ENCODE measurements around the gene FCMR.

FCMR gene

DNA sequence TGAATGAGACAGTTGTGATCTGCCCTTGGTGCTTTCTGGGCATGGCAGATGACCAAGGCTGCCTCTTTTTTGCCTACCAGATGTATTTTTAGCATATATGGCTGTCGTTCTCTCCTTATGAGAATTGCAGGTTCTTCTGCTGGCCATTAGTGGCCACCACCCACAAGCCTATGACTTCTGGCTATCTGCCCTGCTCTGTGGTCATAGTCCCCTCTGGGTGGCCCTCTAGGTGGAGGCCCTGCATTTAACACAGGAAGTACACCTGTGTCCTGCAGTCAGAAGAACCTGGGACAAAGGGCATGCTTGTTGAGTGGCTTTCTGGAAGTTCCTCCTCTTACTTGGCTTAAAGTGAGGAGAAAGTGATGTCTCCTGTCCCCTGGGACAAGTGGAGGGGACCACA is 42.0 kb upstream of the FCMR start:
- DNase-seq (ENCODE audit: low read depth) = no peak

GRCh38 chr1:206963119-206963712 is 41.5 kb upstream of the FCMR start:
- DNase-seq (ENCODE audit: low read depth) = no peak
- H3K4me3 ChIP-seq (ENCODE audit: low read depth, low read length) = no peak overlapping the region
- no peak for TF ChIP-seq CTCF (IDR thresholded peaks at IDR 0.05; ENCODE audit: low read depth, low read length, missing control alignments)

More for the DNA sequence above, 42.0 kb upstream of the FCMR start:
- TF ChIP-seq CTCF (IDR thresholded peaks at IDR 0.05; ENCODE audit: low read depth, low read length, missing control alignments) = no peak
- no peak overlapping the region for H3K4me3 ChIP-seq (ENCODE audit: low read depth, low read length)

GRCh38 chr1:206962272-206962671 is 40.5 kb upstream of the FCMR start:
- H3K4me3 ChIP-seq (ENCODE audit: low read depth, low read length) = no peak overlapping the region
- no peak for TF ChIP-seq CTCF (IDR thresholded peaks at IDR 0.05; ENCODE audit: low read depth, low read length, missing control alignments)
- no peak for DNase-seq (ENCODE audit: low read depth)

DNA sequence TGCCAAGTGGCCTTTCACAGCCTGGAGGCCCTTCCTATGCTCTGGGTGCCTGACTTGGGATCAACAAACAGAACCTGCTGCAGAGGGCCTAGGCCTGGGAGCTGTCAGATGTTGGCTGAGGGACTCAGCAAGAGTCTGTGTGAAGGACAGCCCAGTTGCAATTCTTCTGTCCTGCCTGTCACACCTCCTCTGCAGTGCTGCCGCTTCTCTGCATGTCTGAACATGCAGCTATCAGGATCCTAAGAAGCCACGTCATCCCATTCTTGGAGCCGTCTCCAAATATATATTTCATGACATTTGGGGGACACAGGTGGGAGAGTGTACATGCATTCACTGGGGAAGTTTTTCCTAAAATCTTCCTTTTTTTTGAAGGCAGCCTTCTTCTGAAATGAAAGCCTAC is 39.9 kb upstream of the FCMR start:
- no peak for DNase-seq (ENCODE audit: low read depth)
- H3K4me3 ChIP-seq (ENCODE audit: low read depth, low read length) = no peak overlapping the region
- TF ChIP-seq CTCF (IDR thresholded peaks at IDR 0.05; ENCODE audit: low read depth, low read length, missing control alignments) = no peak

GRCh38 chr1:206960676-206961386 is 39.1 kb upstream of the FCMR start:
- no peak for DNase-seq (ENCODE audit: low read depth)
- no peak overlapping the region for H3K4me3 ChIP-seq (ENCODE audit: low read depth, low read length)
- no peak for TF ChIP-seq CTCF (IDR thresholded peaks at IDR 0.05; ENCODE audit: low read depth, low read length, missing control alignments)

DNA sequence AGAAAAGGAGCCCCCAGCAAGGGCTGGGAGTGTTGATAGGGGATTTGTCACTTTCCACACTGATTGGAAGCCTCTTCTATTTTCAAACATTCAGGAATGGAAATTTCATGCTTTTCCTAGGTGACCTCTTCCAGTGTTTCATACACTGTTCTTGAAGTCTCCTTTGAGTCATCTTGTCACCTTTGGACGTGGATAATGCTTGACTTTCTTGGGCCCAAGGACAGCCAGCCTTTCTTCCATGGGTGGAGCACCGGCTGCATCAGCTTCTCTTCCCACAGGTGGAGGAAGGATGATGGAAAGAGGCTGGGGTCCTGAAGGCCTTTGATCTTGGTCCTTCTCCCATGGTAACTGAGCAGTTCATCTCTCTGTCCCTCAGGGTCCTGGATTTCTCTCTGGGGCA is 36.4 kb upstream of the FCMR start:
- no peak for DNase-seq (ENCODE audit: low read depth)
- no peak overlapping the region for H3K4me3 ChIP-seq (ENCODE audit: low read depth, low read length)
- TF ChIP-seq CTCF (IDR thresholded peaks at IDR 0.05; ENCODE audit: low read depth, low read length, missing control alignments) = no peak

DNA sequence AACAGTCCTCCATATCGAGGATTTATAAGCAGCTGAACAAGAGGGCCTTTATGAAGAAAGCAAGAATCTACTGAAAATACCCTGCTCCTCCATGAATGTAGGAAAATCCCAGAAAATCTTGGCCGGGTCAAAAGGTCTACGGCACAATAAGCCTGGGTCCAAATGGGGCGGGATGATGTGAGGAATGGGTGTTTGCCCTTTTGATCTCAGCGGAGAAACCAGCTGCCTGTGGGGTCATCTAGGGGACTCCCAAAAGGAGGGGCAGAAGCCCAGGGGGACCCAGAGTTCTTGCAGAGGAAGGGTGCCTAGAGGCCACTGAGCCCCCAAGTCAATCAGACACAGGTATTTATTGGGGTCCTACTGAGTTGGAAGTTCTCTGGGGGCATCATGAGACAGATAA is 35.9 kb upstream of the FCMR start:
- no peak for DNase-seq (ENCODE audit: low read depth)
- H3K4me3 ChIP-seq (ENCODE audit: low read depth, low read length) = no peak overlapping the region
- TF ChIP-seq CTCF (IDR thresholded peaks at IDR 0.05; ENCODE audit: low read depth, low read length, missing control alignments) = no peak
